ENCODE measurements around the gene CAMSAP1.
"Not testable (repeated sequence)": the region's sequence is repeated elsewhere in the genome, so short reads cannot be mapped to it uniquely, and the experiment has no call there.

The CAMSAP1 gene, protein sequence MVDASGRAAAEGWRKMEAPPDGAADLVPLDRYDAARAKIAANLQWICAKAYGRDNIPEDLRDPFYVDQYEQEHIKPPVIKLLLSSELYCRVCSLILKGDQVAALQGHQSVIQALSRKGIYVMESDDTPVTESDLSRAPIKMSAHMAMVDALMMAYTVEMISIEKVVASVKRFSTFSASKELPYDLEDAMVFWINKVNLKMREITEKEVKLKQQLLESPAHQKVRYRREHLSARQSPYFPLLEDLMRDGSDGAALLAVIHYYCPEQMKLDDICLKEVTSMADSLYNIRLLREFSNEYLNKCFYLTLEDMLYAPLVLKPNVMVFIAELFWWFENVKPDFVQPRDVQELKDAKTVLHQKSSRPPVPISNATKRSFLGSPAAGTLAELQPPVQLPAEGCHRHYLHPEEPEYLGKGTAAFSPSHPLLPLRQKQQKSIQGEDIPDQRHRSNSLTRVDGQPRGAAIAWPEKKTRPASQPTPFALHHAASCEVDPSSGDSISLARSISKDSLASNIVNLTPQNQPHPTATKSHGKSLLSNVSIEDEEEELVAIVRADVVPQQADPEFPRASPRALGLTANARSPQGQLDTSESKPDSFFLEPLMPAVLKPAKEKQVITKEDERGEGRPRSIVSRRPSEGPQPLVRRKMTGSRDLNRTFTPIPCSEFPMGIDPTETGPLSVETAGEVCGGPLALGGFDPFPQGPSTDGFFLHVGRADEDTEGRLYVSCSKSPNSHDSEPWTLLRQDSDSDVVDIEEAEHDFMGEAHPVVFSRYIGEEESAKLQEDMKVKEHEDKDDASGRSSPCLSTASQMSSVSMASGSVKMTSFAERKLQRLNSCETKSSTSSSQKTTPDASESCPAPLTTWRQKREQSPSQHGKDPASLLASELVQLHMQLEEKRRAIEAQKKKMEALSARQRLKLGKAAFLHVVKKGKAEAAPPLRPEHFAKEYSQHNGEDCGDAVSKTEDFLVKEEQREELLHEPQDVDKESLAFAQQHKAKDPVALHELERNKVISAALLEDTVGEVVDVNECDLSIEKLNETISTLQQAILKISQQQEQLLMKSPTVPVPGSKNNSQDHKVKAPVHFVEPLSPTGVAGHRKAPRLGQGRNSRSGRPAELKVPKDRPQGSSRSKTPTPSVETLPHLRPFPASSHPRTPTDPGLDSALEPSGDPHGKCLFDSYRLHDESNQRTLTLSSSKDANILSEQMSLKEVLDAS (N-terminal part only)

DNA sequence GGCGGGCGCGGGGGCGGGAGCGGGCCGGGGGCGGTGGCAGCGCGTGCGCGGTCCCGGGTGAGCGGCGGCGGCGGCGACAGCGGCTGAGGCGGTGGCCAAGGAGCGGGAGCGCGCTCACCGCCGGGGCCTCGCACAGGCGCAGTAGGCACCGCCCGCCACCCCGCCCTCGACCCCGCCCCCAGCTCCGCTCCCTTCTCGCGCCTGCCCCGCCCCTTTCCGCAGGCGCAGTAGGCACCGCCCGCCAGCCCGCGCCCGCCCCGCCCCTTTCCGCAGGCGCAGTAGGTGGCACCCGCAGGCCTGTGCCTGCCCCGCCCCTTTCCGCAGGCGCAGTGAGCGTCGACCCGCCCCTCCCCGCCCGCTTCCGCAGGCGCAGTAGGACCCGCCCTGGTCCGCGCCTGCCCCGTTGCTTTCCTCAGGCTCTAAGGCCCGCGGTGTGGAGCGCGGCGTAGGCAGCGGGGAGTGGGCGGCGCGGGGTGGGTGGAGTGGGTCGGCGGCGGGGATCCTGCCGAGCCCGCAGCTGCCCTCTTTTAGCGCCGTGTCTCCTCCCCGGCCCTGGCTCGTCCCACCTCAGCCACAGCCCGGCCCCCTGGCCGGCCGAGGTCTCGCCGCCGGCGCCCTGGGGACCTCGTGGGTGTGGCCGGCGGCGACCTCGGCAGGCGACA, at the start of gene CAMSAP1:
CAMSAP1 (minus strand) TSS at position 116 of the 662 bp plus-strand sequence. CDS start 387 bp downstream, outside the sequence.
- peak; percentile 93 for DNase-seq

DNA sequence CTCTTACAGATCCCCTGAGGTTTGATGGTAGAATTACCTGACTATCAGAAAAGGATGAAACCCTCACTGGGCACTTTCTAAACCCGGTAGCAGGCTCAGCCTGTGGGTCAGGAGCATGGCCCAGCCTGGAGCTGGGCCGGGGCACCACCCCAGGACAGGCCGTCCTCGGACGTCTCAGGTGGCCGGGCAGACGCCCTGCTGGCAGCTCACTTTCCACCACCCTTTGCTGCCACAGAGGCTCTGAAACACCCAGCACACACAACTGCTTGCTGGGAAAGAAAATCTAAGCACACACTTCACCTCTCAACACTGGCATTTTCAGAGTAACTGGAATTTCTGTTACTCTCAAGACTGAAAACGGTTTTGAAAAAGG, 49.4 kb upstream of the CAMSAP1 start:
- no peak for DNase-seq

DNA sequence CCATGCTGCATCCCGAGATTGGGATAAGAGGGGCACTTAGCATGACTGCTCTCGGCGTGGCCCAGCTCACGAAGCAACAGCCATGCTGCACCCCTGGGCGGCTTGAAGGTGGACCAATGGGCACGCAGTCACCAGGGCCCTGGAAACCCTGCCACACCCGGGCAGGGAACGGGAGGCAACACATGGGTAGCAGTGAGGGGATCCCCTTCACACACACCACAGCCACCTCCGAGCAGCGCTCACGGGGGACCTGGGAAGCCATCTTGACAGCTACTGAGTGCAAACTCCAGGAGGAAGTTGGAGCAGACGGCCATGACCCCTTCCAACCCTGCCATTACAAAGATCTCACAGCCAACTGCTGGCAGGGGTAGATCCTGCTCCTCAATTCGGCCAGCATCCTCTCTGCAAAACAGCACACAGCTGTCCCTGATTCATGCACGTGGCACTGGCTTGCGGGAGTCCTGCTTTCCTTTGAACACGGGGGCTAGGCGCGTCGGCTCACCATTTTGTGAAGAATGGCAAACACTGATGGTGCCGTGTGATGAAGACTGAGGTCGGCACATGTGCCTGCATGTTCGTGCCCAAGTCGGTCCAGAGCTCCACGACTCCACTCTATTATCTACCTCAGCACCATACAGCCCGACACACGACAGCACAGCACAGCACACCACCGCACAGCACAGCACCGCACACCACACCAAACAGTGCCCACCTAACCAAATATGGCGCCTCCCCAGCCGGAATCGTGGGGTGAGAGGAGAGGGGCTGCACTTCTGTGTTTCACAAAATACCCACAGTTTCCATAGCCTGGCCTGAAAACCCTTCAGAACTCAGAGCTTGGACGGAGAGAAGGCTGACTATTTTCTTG, 48.8 kb upstream of the CAMSAP1 start:
- DNase-seq: no peak

DNA sequence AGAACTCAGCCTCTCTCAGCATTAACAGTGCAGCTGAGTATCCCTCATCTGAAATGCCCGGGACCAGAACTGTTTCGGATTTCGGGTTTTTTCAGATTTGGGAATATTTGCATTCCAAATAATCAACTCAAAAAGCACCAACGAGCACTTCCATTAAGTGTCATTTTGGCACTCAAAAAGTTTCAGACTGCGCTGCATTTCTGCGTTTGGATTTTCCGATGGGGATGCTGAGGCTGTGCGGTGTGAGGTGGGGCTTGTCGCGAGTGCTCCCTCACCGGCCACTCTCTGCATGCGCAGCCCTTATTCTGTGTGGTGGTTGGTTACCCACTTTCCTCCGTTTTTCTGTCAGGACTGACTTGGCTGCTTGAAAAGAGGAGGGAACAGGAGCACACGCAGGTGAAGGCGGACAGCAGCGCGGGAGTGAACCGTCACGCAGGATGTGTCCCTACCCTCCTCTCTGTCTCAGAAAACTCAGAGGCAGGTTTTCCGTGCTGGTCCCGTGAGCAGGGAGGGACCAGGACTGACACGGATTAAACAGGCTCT, 45.4 kb upstream of the CAMSAP1 start:
- no peak for DNase-seq

DNA sequence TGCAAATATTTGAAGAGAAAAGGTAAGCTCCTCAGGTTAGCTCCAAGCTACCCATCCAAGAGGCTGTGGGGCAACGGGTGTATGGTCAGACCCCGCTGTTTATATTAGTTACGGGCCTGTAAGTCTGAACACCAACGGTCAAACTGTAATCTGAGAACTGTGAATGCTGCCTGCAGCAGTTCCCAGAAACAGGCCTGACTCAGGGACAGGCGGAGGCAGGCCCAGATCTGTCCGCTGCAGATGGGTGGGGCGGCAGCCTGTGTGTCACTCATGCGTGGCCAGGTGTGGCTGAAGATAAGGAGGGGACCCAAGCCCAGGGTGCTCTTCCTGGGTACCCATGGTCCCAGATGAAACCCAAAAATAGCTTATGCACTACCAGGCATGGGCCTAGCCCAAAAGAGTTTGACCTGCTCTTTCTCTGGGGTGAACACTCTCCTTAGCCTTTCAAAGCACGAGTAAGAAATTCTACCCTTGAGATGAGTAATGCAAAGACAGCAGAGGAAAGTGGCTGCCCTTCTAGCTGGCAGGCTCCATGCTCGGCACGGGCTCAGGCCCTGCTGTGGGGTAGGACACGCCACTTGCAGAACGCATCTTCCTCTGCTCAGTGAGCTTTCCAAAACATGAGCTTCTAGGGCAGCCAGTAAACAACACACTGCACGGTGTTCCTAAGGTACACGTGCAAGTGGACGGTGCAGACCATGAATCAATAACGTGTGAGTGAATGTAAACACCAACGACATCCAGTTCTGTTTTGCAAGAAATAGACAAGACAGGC, 44.7 kb upstream of the CAMSAP1 start:
- no peak for DNase-seq

DNA sequence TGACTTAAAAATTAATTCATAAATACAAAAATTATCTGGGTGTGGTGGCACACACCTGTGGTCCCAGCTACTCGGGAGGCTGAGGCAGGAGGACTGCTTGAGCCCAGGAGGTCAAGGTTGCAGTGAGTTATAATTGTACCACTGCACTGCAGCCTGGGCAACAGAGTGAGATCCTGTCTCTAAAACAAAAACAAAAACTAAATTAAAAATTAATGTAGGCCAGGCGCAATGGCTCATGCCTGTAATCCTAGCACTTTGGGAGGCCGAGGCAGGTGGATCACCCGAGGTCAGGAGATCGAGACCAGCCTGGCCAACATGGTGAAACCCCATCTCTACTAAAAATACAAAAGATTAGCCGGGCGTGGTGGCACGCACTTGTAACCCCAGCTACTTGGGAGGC, 44.0 kb upstream of the CAMSAP1 start:
- not testable (repeated sequence) for DNase-seq

DNA sequence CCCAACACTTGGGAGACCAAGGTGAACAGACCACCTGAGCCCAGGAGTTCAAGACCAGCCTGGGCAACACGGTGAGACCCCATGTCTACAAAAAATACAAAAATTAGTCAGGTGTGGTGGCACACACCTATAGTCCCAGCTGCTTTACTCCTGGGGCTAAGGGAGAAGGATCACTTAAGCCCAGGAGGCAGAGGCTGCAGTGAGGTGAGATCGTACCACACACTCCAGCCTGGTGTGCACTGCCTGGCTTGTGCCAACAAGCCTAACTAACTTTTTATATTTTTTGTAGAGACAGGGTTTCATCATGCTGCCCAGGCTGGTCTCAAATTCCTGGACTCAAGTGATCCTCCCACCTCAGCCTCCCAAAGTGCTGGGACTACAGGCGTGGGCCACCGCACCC, 43.5 kb upstream of the CAMSAP1 start:
- not testable (repeated sequence) for DNase-seq

DNA sequence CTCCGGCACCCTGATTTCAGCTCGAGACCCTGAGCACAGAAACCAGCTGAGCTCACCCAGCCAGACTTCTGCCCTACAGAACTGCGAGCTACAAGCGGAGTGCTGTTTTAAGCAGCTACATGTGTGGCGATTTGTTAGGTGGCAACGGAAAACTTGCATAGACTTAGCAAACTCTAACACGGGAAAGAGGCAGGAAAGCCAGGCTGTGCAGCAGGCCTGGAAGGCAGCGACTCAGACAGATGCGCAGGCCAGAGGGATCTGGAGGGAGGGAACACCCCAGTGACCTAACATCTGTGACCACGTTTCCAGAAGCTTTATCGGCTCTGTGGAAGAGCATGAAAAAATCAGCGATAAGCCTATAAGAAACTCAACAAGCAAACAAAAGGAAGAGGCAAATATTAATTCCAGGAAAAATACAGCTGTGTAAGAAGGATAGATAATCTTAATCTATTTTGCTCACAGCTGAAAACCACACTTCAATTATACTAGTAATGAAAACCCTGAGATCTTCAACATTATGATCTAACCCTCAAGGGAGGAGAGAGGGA, 42.9 kb upstream of the CAMSAP1 start:
- no peak for DNase-seq

DNA sequence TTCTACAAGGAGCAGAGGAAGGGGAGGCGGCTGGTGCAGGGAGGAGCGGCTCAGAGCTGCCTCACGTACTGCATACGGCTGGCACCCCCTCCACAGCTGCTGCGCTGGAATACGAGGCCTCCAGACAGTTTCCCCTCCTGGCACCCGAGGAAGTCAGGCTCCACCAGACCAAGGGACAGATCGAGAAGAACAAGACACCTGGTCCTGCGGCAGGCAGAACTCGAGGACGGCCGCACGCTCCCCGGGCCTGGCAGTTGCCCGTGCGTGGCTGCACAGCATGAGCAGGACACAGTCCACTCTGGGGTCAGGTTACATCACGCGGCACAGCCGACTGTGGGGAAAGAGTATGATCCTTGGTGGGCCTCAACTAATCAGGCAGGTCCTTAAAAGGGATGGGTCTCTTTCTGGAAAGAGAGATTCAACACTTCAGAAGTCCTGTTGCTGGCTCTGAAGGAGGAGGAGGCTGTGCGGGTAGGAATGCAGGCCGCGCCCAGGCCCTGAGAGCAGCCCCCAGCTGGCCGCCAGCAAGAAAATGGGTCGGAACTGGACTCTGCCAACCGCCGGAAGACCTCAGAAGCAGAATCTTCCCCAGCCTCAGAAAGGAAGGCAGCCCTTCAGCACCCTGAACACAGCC, 42.3 kb upstream of the CAMSAP1 start:
- no peak for DNase-seq

DNA sequence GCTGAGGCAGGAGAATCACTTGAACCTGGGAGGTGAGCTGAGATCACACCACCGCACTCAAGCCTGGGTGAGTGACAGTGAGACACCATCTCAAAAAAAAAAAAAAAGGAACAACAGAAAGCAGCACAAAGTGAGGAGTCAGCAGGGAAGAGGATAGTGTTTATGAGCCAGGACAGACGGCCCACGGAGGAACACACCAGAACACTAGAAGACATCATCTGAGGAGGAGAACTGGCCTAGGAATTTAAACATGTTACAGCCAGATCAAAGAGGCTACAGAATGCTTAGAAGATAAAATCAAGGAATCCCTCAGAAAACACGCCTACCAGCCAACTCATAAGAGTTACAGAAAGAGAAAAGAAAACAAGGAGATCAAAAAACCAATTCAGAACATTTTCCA, 41.6 kb upstream of the CAMSAP1 start:
- DNase-seq: no peak

DNA sequence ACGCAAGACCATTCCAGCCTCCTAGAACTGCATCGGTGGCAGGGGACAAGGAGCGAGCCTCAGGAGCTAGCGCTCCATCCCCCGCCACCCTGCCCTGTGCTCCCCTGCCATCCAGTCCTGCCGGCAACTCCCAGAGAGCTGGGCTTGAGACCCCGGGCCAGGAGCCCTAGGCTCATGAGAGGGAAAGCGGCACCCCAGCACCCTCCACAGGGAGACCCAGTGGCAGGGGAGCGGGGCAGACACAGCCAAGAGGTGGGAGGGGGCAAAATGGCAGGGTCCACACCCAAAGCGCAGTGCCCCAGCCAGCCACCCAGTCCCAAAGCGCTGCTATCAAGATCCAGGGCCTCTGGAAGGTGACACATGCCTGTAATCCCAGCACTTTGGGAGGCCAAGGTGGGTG, 41.1 kb upstream of the CAMSAP1 start:
- no peak for DNase-seq

DNA sequence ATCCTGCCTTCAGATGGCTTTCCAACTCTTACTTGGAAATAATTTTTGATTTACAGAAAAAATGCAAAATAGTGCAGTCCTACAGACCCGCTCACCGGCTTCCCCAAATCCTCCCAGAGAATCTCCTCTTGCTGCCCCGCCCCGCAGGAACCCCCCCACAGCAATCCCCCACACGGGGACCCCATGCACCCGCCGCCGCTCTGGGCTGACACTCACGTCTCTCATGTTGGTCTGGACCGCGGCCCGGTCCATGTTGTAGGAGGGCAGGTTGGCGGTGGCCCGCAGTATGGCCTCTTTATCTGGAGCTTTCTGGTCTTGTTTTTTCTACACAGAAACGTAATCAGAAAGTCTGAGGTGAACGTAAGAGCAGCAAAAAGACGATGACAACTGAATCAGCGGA, 40.2 kb upstream of the CAMSAP1 start:
- DNase-seq: no peak

DNA sequence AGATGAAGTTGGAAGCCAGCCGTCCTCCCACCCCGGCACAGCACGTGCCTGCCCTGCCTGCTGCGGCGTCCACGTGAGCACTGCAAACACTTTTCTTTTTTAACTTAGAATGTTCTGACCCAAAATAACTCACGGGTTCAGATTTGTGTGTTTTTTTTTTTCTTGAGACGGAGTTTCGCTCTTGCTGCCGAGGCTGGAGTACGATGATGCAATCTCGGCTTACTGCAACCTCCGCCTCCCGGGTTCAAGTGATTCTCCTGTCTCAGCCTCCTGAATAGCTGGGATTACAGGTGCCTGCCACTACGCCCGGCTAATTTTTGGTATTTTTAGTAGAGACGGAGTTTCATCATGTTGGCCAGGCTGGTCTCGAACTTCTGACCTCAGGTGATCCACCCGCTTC, 39.8 kb upstream of the CAMSAP1 start:
- DNase-seq: not testable (repeated sequence)

DNA sequence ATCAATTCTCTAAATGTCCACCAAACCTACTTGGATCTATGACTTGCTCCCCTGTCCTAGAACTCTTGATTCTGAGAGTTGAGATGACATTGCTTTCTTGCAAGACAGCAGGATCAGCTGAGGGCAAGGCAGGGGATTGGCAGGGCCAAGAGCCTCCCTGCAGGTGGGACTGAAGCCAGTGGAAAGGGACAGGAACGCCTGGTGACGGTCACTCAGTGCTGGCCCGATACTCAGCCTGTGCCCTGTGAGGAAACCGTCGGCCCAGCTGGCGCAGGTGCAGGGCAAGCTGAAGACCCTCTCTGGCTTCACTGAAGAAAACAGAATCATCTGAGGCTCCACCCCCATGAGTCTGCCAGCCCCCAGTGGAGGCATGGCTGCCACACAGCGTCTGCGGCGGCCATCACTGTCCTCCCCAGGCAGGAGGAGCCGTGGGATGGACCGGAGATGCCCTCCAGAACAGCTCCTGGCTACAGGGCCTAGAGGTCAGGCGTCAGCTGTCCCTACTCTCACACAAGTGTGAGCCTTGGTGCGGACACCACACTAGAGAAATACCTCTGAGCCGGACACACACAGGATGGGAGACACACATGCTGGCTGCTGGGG, 39.1 kb upstream of the CAMSAP1 start:
- no peak for DNase-seq

DNA sequence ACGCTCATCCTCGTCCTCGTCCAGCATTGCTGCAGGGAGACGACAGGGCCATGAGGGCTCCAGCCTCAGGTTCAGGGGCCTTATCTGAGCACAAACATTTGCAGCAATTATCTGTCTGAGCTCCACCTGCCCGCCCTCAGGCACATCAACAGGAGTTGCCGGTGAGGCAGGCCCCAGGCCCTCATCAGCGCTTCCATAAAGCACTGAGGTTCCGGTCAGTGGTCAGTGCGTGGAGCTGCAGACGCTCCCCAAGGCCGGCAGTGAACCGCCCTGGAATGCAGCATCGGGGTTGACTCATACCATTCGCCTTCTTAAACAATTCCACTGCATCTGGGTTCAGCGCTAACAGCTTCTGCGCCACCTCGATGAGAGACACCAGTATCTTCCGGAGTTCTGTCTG, 38.6 kb upstream of the CAMSAP1 start:
- no peak for DNase-seq

DNA sequence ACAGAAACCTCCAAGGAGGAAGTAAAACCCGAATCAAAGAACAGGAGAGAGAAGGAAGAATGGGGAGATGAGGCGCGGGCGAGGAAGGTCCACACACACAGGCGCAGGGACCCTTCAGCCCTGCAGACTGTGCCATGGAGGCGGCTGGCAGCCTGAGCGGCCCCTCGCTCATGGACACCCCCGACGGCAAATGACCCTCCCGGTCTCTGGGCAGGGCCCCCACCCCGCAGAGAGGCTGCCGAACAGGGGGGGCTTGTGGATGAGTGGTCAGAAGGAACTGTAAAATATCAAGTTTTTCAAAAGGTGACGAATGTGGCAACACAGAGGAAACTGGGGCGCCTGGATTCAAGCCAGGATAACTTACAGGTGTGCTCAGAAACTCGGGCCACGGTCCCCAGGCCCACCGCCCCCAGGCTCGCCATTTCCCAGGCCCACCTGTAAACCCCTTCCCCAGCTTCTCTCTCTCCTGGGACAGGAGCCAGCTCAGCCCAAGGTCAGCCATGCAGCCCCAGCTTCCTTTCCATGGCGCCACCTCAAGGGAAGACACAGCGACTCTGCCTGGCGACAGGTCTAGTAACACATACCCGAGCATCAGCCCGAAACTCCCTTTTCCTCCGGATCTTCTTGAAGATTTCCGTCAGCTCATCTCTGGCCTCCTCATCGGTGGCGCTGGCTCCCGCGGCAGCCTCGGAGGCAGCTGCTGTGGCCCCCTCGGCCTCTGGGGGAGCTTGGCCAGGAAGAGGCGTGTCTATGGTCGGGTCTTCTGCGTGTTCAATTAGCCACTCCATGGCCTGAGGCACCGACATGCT, 37.3 kb upstream of the CAMSAP1 start:
- DNase-seq: no peak

DNA sequence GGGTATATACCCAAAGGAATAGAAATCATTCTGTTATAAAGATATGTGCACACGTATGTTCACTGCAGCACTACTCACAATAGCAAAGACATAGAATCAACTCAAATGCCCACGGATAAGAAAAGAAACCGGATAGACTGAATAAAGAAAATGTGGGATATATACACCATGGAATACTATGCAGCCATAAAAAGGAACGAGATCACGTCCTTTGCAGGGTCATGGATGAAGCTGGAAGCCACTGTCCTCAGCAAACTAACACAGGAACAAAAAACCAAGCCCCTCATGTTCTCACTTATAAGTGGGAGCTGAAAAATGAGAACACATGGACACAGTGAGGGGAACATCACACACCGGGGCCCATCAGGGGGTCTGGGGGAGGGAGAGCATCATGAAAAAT, 36.3 kb upstream of the CAMSAP1 start:
- DNase-seq: not testable (repeated sequence)

DNA sequence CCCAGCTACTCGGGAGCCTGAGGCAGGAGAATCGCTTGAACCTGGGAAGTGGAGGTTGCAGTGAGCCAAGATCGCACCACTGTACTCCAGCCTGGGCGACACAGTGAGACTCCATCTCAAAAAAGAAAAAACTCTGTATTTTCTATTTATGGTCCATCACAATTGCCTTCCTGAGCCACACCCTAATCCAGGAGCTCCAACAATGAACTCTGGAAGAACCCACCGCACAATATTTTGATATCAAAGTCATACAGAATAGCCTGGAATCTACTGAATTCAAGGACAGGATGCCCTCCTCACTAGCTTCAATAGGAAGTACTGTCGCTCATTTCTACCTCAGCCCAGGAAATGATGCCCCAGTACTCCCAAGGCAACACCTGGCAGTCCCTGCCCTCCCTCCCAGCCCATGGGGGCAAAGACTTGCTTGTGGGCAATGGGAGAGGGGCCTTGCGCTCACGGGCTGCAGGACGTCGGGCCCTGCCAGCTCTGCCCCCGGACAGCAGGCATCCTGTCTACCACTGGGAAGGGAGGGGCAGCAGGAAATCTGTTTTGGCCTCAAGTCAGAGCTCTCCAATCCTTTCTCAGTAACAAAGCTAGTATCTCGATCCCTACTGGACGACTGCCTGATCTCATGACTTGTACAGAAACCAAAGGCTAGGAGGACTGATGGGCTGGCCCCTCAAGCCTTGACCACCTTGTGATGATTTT, 34.1 kb upstream of the CAMSAP1 start:
- DNase-seq: no peak

All from stimulated activated CD4-positive, alpha-beta T cell treated with anti-CD3 and anti-CD28 coated beads, Interleukin-4, amount 100 ng/mL, for 24 hours (primary cell).